GM19438 (cell line): ENCODE results near the gene CFAP20DC.
"Not testable (repeated sequence)": the region's sequence is repeated elsewhere in the genome, so short reads cannot be mapped to it uniquely, and the experiment has no call there.

Experiments used
- ATAC-seq: cut with Tn5 transposase; IDR thresholded peaks from one replicate; pipeline ENCODE4 v1.9.1; 2021; ENCODE audit warnings: low read depth; ENCODE audit not compliant: unreplicated experiment

Gene CFAP20DC

DNA sequence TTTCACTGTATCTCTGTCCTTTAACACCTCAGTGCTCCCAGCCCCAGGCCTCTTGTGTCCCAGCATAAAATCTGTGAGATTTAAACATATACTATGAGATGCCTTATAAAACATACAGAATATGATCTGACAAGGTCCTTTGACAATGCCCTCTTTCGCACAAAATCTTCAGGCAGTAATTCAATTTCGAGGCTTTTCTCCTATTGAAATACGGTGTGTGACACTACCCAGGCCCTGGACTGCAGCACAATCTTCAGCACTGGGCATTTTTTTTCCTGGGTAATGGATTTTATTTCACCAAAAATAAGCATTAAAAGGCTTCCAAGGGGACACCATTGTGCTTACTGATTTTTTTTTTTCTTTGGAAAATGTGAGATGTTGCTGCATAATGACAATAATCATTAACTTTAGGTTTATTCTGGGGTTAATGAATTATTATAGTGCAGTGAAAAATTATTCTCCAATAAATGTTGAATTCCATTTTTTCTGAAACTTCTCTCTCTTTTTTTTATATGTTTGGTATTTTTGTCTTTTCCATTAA lies 342.4 kb downstream of the CFAP20DC start:
- no peak for ATAC-seq

- ATAC-seq = no peak
Observed at GRCh38 chr3:58706395-58707167, 343.2 kb downstream of the CFAP20DC start.

DNA sequence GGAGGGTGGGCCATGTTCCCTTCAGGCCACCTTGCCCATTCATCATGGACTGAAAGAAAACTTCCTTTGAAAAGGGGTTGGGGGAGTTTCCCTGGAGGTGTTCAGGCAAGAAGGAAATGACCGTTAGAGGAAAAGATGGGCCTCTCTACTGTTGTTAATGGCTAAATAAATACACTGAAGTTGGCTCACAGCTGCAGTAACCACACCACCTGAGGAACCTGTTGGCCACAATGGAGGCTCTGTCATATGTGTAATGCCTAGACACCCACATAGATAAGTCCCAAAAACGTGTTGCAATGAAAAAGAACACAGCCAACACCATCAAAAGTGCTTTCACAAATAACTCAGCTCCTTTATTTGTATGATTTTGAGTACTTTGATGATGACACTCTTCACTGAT lies 345.1 kb downstream of the CFAP20DC start:
- no peak for ATAC-seq

DNA sequence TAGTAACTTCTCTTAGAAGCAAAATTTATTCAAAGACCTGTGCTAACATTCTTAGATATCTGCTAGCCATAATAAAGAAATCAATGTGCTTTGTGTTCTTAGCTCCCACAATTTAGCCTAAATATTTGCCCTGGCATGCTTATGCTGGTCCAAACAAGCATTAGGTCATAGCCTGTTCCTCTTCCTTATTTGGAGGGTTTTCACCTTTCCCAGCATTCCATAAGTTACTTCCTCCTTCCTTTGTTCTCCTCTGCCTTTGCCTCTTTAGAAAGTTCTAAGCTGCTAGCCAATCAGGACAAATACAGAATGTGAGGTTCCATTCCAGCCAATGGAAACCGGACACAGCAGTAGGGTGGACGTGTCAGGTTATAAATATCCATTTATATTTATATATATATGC lies 345.5 kb downstream of the CFAP20DC start:
- not testable (repeated sequence) for ATAC-seq

DNA sequence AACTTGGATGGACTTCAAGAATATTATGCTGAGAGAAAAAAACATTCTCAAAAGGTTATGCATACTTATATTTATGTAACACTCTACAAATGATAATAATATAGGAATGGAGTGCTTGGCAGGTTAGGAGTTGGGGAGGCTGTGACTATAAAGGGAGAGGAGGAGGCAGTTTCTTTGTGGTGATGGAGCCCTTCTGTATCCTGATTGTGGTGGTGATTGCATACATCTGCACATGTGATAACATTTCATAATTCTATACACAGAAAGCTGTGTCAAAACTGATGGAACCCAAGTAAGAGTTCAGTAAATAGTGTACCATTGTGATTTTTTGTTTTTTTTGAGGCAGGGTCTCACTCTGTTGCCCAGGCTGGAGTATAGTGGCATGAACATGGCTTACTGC lies 351.6 kb downstream of the CFAP20DC start:
- ATAC-seq = no peak

- peak; percentile 58 for ATAC-seq
Observed at GRCh38 chr3:58697561-58697960, 352.3 kb downstream of the CFAP20DC start.

- not testable (repeated sequence) for ATAC-seq
Observed at GRCh38 chr3:58696813-58697212, 353.0 kb downstream of the CFAP20DC start.

GRCh38 chr3:58696093-58696492 lies 353.7 kb downstream of the CFAP20DC start:
- no peak for ATAC-seq

GRCh38 chr3:58695284-58695683 lies 354.5 kb downstream of the CFAP20DC start:
- not testable (repeated sequence) for ATAC-seq

- peak; percentile 69 for ATAC-seq
Observed at GRCh38 chr3:58693940-58694850, 355.6 kb downstream of the CFAP20DC start.

- no peak for ATAC-seq
Observed at GRCh38 chr3:58692484-58692883, 357.3 kb downstream of the CFAP20DC start.
